ENCODE results near the gene CIP2A.

Gene CIP2A

DNA sequence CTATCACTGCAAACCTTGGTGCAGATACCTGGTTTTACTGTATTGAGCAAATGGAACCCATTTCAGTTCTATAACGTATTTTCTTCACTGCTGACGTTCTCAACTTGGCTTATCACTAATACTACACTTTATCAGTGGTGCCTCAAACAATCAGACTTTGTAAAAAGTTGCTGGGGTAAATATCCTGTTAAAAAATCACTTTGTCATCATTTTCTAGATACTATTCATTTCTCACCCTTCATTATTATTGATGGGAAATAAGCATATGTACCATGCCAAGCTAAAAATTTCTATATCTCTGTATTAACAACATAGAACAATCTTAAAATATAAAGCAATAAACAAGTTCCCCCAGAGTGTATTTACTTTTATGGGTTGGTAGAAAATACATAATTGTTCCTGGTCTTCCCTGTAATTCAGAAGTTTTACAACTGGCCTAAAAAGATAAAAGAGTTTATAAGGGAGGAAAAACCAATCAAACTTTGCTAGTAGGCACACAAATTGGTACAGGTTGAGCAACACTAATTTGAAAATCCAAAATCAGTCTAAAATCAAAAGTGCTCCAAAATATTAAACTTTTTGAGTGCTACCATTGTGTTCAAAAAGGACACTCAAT is 33.2 kb downstream of the CIP2A start:
- DNase-seq: no peak

- no peak for DNase-seq
Measured at GRCh38 chr3:108554913-108555571, 34.2 kb downstream of the CIP2A start.

DNA sequence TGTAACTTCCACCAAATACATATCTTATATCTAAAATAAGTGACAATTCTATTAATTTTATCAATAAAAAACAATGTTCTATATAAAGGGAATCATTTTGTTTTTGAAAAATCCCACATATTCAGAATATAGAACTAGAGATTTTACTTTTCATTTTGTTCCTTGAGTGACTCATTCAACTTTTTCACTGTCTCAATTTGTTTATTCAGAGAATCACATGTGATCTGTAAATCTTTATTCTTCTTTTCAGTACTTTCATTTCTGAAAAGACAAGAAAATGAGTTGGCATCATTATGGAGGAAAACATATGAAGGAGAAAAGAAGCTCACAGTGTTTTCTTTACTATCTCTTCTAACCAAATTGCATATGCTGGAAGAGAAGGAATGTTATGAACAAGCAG is 35.0 kb downstream of the CIP2A start:
- DNase-seq: no peak

DNA sequence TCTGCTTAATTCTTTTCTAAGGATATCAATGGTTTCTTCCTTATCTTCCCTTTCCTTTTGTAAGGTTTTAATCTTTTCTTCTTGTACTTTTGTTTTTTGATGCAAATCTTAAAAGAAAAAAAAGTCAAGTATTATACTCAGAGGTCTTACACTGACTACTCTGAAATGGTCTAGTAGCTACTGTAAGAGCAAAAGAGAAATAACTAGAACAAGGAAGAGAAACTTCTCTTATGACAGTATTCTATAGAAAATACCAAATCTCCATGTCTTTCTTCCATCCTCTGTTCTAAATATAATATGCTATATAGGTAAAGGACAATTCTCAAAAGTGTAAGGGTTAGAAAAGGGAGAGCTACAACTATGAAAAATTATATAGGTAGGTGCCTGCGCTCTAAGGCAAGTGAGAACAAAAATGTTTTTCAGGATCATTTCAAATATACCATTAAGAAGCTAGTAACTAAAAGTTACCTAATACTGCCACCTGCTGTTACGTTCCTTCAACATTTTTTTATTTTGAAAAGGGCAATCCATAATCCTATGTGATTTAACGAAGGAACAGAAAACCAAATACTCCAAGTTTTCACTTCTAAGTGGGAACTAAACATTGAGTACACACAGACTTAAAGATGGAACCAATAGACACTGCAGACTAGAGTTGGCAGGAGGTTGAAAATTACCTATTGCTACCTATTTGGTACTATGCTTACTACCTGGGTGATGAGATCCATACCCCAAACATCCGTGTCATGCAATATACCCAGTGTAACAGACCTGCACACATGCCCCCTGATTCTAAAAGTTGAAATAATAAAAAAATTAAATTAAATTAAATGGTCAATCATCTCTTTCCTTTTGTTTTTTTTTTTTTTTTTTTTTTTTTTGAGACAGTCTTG is 36.7 kb downstream of the CIP2A start:
- DNase-seq: peak; percentile 53

GRCh38 chr3:108548886-108549285 is 40.4 kb downstream of the CIP2A start:
- no peak for DNase-seq

- DNase-seq: no peak
Measured at GRCh38 chr3:108548304-108548703, 40.9 kb downstream of the CIP2A start.

GRCh38 chr3:108546692-108547091 is 42.5 kb downstream of the CIP2A start:
- no peak for DNase-seq

DNA sequence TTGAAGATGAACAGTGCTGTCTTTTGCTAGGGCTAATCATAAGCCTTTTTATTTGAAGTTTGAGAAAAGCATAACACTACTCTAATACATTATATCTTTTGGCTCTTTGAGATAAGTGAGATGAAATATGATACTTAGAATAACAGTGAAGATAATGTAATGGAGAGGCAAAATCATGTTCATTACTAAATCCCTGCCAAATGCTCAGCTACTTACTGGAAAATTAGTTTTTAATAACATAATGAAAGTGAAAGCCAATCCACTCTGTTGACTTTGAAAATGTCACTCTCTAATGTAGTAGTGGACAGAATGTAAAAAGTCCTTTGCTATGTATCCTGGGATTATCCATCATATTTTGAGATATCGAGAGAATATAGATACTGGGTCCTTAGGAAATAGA is 43.0 kb downstream of the CIP2A start:
- no peak for DNase-seq

DNA sequence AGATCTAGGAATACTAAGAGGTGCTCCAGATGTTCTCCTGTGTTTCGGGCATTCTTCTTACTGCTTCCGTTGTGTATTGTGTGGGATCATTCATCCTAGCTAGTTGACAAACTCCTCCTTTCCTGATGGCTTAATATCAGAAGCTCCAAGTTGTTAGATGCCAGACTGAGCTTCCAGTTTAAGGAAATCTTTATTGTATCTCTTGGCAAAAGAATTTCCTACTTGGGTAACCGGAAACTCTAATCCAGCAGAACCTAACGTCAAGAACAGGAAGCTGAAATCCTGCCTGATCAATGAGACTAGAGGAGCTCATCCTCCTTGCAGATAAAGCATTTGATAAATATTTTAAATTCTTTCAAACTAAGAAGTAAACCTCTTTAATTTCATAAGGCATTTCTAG is 51.2 kb downstream of the CIP2A start:
- DNase-seq: no peak

DNA sequence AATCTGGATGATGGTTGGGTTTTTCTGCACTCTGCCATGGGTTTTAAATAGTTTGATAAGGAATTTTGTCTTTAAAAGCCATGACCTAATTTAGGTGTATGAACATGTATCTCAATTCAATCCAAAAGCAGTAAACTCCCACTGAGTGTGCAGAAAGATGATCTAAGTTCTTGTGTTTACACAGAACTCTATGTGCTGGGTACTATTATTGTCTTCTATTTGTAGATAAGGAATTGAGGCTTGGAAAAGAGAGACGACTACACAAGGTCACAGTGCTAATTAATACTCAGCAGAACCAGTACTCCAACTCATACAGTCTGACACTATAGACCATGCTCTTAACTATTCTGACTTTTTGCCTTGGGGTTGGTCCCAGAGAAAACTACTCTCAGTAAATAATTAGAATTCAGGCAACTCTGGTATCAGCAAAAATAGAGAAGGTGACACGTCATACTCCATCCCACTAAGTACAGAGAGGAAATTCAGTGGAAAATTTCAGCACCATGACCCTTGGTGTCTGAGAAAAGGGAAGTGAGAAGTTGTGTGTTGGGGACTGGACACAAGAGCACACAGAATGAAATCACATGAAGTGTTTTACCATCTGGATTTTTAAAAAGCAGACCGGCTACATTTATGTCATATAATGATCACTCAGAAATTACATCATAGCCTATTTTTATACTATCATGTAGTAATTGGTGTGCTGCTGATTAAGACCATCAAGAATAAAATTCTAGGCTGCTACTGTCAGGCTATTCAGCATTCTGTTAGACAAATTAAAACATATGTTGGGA is 60.6 kb downstream of the CIP2A start:
- DNase-seq: no peak

GRCh38 chr3:108527817-108528216 is 61.4 kb downstream of the CIP2A start:
- no peak for DNase-seq

- no peak for DNase-seq
Measured at GRCh38 chr3:108527109-108527508, 62.1 kb downstream of the CIP2A start.

DNA sequence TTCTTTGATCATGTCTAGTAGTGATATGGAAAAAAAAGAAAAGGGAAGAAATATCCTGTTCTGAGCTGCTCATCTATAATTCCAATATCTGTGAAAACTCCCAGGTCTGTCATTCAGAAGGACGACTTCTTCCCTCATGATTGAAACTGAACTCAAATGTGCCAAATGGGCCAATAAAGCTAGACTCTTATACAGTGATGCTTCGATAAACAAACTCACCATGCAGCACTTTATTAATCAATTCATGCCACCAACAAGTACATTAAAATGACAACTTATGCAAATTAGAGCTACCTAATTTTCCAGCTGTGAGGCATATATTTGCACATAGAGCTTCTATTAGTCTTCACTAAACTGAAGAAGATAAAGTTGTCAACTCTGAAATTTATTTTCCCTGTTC is 63.3 kb downstream of the CIP2A start:
- DNase-seq: no peak

- DNase-seq: no peak
Measured at GRCh38 chr3:108525256-108525655, 64.0 kb downstream of the CIP2A start.

- no peak for DNase-seq
Measured at GRCh38 chr3:108524537-108524936, 64.7 kb downstream of the CIP2A start.

- DNase-seq: no peak
Measured at GRCh38 chr3:108518895-108519294, 70.3 kb downstream of the CIP2A start.

- no peak for DNase-seq
Measured at GRCh38 chr3:108516881-108517280, 72.4 kb downstream of the CIP2A start.

DNA sequence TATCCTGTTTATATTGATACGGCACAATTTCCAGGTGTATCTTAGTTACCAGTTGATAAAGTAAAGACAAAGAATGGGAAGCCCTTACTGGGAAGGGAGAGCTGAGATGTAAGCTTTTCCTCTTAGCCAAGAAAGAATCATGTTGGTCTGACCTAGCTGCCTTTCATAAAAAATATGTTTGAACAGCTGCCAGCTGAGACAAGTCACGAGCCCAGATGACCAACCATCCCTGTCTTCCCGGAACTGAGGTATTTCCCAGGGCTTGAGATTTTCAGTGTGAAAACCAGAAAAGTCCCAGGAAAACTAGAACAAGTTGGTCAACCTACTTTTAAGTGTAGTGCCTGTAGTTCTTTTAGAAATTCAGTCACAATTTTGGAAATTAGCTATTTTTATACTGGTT is 75.3 kb downstream of the CIP2A start:
- no peak for DNase-seq

- DNase-seq: no peak
Measured at GRCh38 chr3:108512671-108513070, 76.6 kb downstream of the CIP2A start.

DNA sequence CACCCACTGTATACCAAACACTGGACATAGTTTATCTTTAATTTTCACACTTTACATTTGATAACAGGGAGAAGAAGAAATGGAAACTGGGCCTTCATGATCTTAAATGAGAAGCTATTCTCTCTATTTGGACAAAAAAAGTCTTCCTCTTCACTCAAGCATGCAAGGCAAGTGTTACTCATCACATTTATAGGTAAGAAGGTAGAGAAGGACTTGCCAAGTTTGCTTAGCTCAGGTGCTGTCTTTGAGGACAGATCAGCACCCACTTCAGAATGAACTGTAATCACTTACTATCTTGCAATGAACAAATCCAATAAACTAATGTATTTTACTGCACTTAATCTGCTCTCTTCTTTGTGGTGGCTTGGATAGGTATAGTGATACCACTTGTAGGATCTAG is 77.7 kb downstream of the CIP2A start:
- DNase-seq: no peak

GRCh38 chr3:108511055-108511454 is 78.2 kb downstream of the CIP2A start:
- no peak for DNase-seq

- no peak for DNase-seq
Measured at GRCh38 chr3:108510496-108510895, 78.7 kb downstream of the CIP2A start, which contains the start of gene MYH15. Gene MYH15 (minus strand): TSS chr3:108510596. CDS start chr3:108510530, 66 bp downstream.

GRCh38 chr3:108509871-108510270 is 79.4 kb downstream of the CIP2A start:
- no peak for DNase-seq
